ENCODE results near the gene ZNF343. TPM values are rescaled to one million over a fixed set of nuclear protein-coding genes. Genes with fewer than 3 reads are reported as not detected.

The ZNF343 gene
- total and polyA plus RNA-seq, 2 of the 8 experiments (the other 6 are each of a cell fraction or from before 2014, with no cell fraction given): 1.8 to 5.0 TPM

- no peak for TF ChIP-seq CHD7 (IDR thresholded peaks at IDR 0.05; ENCODE audit: insufficient replicate concordance, low read length)
Observed at GRCh38 chr20:2518096-2518495, 9.4 kb upstream of the ZNF343 start (continued).

Measured in H1 (cell line).